Activated CD4-positive, alpha-beta T cell treated with anti-CD3 and anti-CD28 coated beads for 36 hours (primary cell): ENCODE data around the gene SH3GLB1. TPM values are rescaled to one million over a fixed set of nuclear protein-coding genes. Genes with fewer than 3 reads are reported as not detected.

ENCODE experiments used
- ATAC-seq: fragments of 200-7000 bp; cut with Tn5 transposase; one replicate; pipeline ENCODE4 v1.10.0; 2021; ENCODE audit warnings: mild to moderate bottlenecking, moderate library complexity
- CTCF ChIA-PET: fragments of 350-600 bp; sonication (Branson Sonifier 250); formaldehyde crosslinking; loops from one replicate; lab custom pipeline; 2021; ENCODE audit warnings: antibody characterized with exemption; lab: Charles Lee
- POLR2A ChIA-PET: fragments of 350-600 bp; sonication (Branson Sonifier 250); formaldehyde crosslinking; loops from one replicate; lab custom pipeline; 2021; ENCODE audit warnings: antibody characterized with exemption, inconsistent platforms; lab: Charles Lee
- DNase-seq: peaks from one replicate; pipeline ENCODE4 v3.0.0-alpha.2; 2020
- H3K27ac Mint-ChIP-seq: one replicate; pipeline ENCODE4 v1.8.0; 2021; ENCODE audit warnings: mixed read lengths
- H3K27me3 Mint-ChIP-seq: one replicate; pipeline ENCODE4 v1.8.0; 2021; ENCODE audit warnings: mixed read lengths
- H3K36me3 Mint-ChIP-seq: one replicate; pipeline ENCODE4 v1.8.0; 2021; ENCODE audit warnings: low read depth, mixed read lengths
- H3K4me1 Mint-ChIP-seq: one replicate; pipeline ENCODE4 v1.8.0; 2021; ENCODE audit warnings: mixed read lengths
- H3K4me3 Mint-ChIP-seq: one replicate; pipeline ENCODE4 v1.8.0; 2021; ENCODE audit warnings: mild to moderate bottlenecking, moderate library complexity, mixed read lengths
- H3K9me3 Mint-ChIP-seq: one replicate; pipeline ENCODE4 v1.8.0; 2021; ENCODE audit warnings: low read depth, mixed read lengths
- intact Hi-C, 2 experiments: fragments of 100-400 bp; cut with DNase I in 1 of 2; cut with micrococcal nuclease in 1 of 2; formaldehyde crosslinking; loops; one replicate each; pipeline versions ENCODE4 v1.14.2 to v1.15.1; 2022 to 2024; cut with DNase I, micrococcal nuclease
- total RNA-seq, 2 experiments: library from RNA; stranded (reverse); gene quantifications; one replicate each; pipeline ENCODE4 v1.2.3, GENCODE V29; 2021

Gene SH3GLB1
- total RNA-seq, 2 experiments from 2014 or later = 58.0 to 64.5 TPM

GRCh38 chr1:86795316-86795715, 90.9 kb downstream of the SH3GLB1 start:
- DNase-seq = no peak
- no peaks in the 10 kb centered on the region for H3K9me3 Mint-ChIP-seq
- POLR2A ChIA-PET = no interaction called here
- no peak overlapping the region for H3K4me3 Mint-ChIP-seq
- H3K27me3 Mint-ChIP-seq = no peaks in the 10 kb centered on the region
- CTCF ChIA-PET = no interaction called here
- intact Hi-C loops = no loop called here
- H3K27ac Mint-ChIP-seq = no peak overlapping the region
- ATAC-seq = no peak
- H3K4me1 Mint-ChIP-seq = no peaks in the 10 kb centered on the region
- no peaks in the 10 kb centered on the region for H3K36me3 Mint-ChIP-seq

Other genes starting within 250 kb of the SH3GLB1 start
- gene CLCA1, start 235.6 kb upstream of the SH3GLB1 start, total RNA-seq = not detected
- not detected for gene CLCA4, start 157.5 kb upstream of the SH3GLB1 start, total RNA-seq
- gene SELENOF, start 209.6 kb downstream of the SH3GLB1 start, total RNA-seq = 100 to 1,000 TPM; 140 to 141 TPM
- gene HS2ST1, start 210.1 kb downstream of the SH3GLB1 start, total RNA-seq = 10 to 100 TPM; 21.3 to 22.2 TPM